Large intestine (tissue), 3 donors: ENCODE measurements around the gene ARHGAP42. TPM values are rescaled to one million over a fixed set of nuclear protein-coding genes. Genes with fewer than 3 reads are reported as not detected.
"Not testable (repeated sequence)": the region's sequence is repeated elsewhere in the genome, so short reads cannot be mapped to it uniquely, and the experiment has no call there.

Experiments used
- DNase-seq, 2 donors: peaks; one replicate each; pipeline versions ENCODE4 v3.0.0 to v3.0.0-alpha.2; 2013
- H3K27ac ChIP-seq: one replicate; pipeline ENCODE4 v1.5.1; 2013; ENCODE audit warnings: low read length
- H3K27me3 ChIP-seq: 2 replicates; pipeline ENCODE4 v1.6.1; 2013; ENCODE audit warnings: low read length; ENCODE audit not compliant: control insufficient read depth, insufficient read depth
- H3K36me3 ChIP-seq: 2 replicates; pipeline ENCODE4 v1.6.1; 2013; ENCODE audit warnings: low read length; ENCODE audit not compliant: control insufficient read depth, insufficient read depth
- H3K4me1 ChIP-seq: one replicate; pipeline ENCODE4 v1.6.1; 2013; ENCODE audit warnings: low read length; ENCODE audit not compliant: control insufficient read depth, insufficient read depth
- H3K4me3 ChIP-seq: one replicate; pipeline ENCODE4 v1.5.1; 2013; ENCODE audit warnings: low read length
- H3K9me3 ChIP-seq: one replicate; pipeline ENCODE4 v1.6.1; 2013; ENCODE audit warnings: mild to moderate bottlenecking, low read depth, low read length, moderate library complexity; ENCODE audit not compliant: control insufficient read depth
- WGBS: methylation state at CpG from one replicate; pipeline ENCODE4 v1.1.5; 2013; ENCODE audit warnings: low lambda C conversion rate; ENCODE audit not compliant: insufficient coverage; 5-methylcytosine and 5-hydroxymethylcytosine counted together
- polyA plus RNA-seq: library from polyadenylated mRNA; unstranded; fragments of 120-200 nt; gene quantifications from one replicate; pipeline ENCODE4 v1.2.1, GENCODE V29; 2013

The ARHGAP42 gene
- polyA plus RNA-seq, 1 donor: 18.2 TPM

- DNase-seq: no peak
- Histone ChIP-seq H3K4me1 (no peaks in the 10 kb centered on the region), H3K27ac (no peak overlapping the region), H3K36me3 (no peaks in the 10 kb centered on the region), H3K9me3 (no peaks in the 10 kb centered on the region), H3K27me3 (no peaks in the 10 kb centered on the region), H3K4me3 (no peak overlapping the region)
- 100% methylated on average over 1 of the region's 1 CpG for WGBS
These were observed 195.9 kb downstream of the ARHGAP42 start for GRCh38 chr11:100882957-100883356.

- DNase-seq: no peak
- H3K9me3 ChIP-seq: no peaks in the 10 kb centered on the region
- no peaks in the 10 kb centered on the region for H3K36me3 ChIP-seq
- H3K4me1 ChIP-seq: no peaks in the 10 kb centered on the region
- no peak overlapping the region for H3K27ac ChIP-seq
- no peaks in the 10 kb centered on the region for H3K27me3 ChIP-seq
- no peak overlapping the region for H3K4me3 ChIP-seq
- no CpG with 5 or more reads among the region's 1 CpG for WGBS
These were observed 196.7 kb downstream of the ARHGAP42 start for GRCh38 chr11:100883830-100884229.

GRCh38 chr11:100887659-100888058 lies 200.6 kb downstream of the ARHGAP42 start:
- no CpG with 5 or more reads among the region's 1 CpG for WGBS
- H3K4me3 ChIP-seq: no peak overlapping the region
- H3K4me1 ChIP-seq: no peaks in the 10 kb centered on the region
- no peaks in the 10 kb centered on the region for H3K36me3 ChIP-seq
- no peaks in the 10 kb centered on the region for H3K9me3 ChIP-seq
- no peak overlapping the region for H3K27ac ChIP-seq
- no peaks in the 10 kb centered on the region for H3K27me3 ChIP-seq
- no peak for DNase-seq

GRCh38 chr11:100888836-100889235 lies 201.7 kb downstream of the ARHGAP42 start:
- no peak for DNase-seq
- no CpG with 5 or more reads among the region's 3 CpGs for WGBS
- Histone ChIP-seq H3K4me1 (no peaks in the 10 kb centered on the region), H3K4me3 (no peak overlapping the region), H3K27ac (no peak overlapping the region), H3K27me3 (no peaks in the 10 kb centered on the region), H3K9me3 (no peaks in the 10 kb centered on the region), H3K36me3 (no peaks in the 10 kb centered on the region)

GRCh38 chr11:100889758-100890157 lies 202.7 kb downstream of the ARHGAP42 start:
- H3K36me3 ChIP-seq: no peaks in the 10 kb centered on the region
- 40% methylated on average over 2 of the region's 2 CpGs for WGBS
- H3K27ac ChIP-seq: no peak overlapping the region
- no peaks in the 10 kb centered on the region for H3K27me3 ChIP-seq
- H3K4me3 ChIP-seq: no peak overlapping the region
- DNase-seq: no peak
- H3K9me3 ChIP-seq: no peaks in the 10 kb centered on the region
- no peaks in the 10 kb centered on the region for H3K4me1 ChIP-seq

- Histone ChIP-seq H3K4me3 (no peak overlapping the region), H3K9me3 (no peaks in the 10 kb centered on the region), H3K27ac (no peak overlapping the region), H3K4me1 (no peaks in the 10 kb centered on the region), H3K36me3 (no peaks in the 10 kb centered on the region), H3K27me3 (no peaks in the 10 kb centered on the region)
- WGBS: no CpG with 5 or more reads among the region's 3 CpGs
- no peak for DNase-seq
These were observed 203.7 kb downstream of the ARHGAP42 start for GRCh38 chr11:100890789-100891188.

- H3K9me3 ChIP-seq: no peaks in the 10 kb centered on the region
These were observed 205.8 kb downstream of the ARHGAP42 start for GRCh38 chr11:100892886-100893285.

GRCh38 chr11:100895449-100895848 lies 208.4 kb downstream of the ARHGAP42 start:
- H3K4me3 ChIP-seq: no peak overlapping the region
- no peak for DNase-seq
- no peak overlapping the region for H3K27ac ChIP-seq
- H3K27me3 ChIP-seq: no peaks in the 10 kb centered on the region
- WGBS: no CpG with 5 or more reads among the region's 1 CpG
- no peaks in the 10 kb centered on the region for H3K36me3 ChIP-seq
- no peaks in the 10 kb centered on the region for H3K4me1 ChIP-seq
- no peaks in the 10 kb centered on the region for H3K9me3 ChIP-seq

More at GRCh38 chr11:100892886-100893285, 205.8 kb downstream of the ARHGAP42 start:
- Histone ChIP-seq H3K27ac (no peak overlapping the region), H3K4me3 (no peak overlapping the region), H3K4me1 (no peaks in the 10 kb centered on the region), H3K27me3 (no peaks in the 10 kb centered on the region), H3K36me3 (no peaks in the 10 kb centered on the region)
- no peak for DNase-seq
- WGBS: no CpG with 5 or more reads among the region's 1 CpG

GRCh38 chr11:100895976-100896375 lies 208.9 kb downstream of the ARHGAP42 start:
- WGBS: no CpG with 5 or more reads among the region's 1 CpG
- not testable (repeated sequence) for H3K36me3 ChIP-seq, H3K27me3 ChIP-seq

GRCh38 chr11:100901471-100901870 lies 214.4 kb downstream of the ARHGAP42 start:
- H3K4me3 ChIP-seq, DNase-seq, H3K27ac ChIP-seq, H3K27me3 ChIP-seq, H3K36me3 ChIP-seq, H3K4me1 ChIP-seq, H3K9me3 ChIP-seq: not testable (repeated sequence)
- WGBS: no CpG with 5 or more reads among the region's 5 CpGs

More at GRCh38 chr11:100895976-100896375, 208.9 kb downstream of the ARHGAP42 start:
- H3K4me1 ChIP-seq, DNase-seq, H3K27ac ChIP-seq, H3K4me3 ChIP-seq, H3K9me3 ChIP-seq: not testable (repeated sequence)

GRCh38 chr11:100902454-100903141 lies 215.5 kb downstream of the ARHGAP42 start:
- no peak overlapping the region for H3K4me3 ChIP-seq
- H3K9me3 ChIP-seq: no peaks in the 10 kb centered on the region
- no CpG with 5 or more reads among the region's 7 CpGs for WGBS

More at GRCh38 chr11:100902454-100903141, 215.5 kb downstream of the ARHGAP42 start:
- H3K36me3 ChIP-seq: no peaks in the 10 kb centered on the region
- no peaks in the 10 kb centered on the region for H3K4me1 ChIP-seq
- no peaks in the 10 kb centered on the region for H3K27me3 ChIP-seq
- DNase-seq: no peak
- no peak overlapping the region for H3K27ac ChIP-seq
